Measurements from ENCODE around the gene NPAS3. TPM values are rescaled to one million over a fixed set of nuclear protein-coding genes. Genes with fewer than 3 reads are reported as not detected.

NPAS3 gene
- total RNA-seq, 2 experiments from 2014 or later, result not detected

DNA sequence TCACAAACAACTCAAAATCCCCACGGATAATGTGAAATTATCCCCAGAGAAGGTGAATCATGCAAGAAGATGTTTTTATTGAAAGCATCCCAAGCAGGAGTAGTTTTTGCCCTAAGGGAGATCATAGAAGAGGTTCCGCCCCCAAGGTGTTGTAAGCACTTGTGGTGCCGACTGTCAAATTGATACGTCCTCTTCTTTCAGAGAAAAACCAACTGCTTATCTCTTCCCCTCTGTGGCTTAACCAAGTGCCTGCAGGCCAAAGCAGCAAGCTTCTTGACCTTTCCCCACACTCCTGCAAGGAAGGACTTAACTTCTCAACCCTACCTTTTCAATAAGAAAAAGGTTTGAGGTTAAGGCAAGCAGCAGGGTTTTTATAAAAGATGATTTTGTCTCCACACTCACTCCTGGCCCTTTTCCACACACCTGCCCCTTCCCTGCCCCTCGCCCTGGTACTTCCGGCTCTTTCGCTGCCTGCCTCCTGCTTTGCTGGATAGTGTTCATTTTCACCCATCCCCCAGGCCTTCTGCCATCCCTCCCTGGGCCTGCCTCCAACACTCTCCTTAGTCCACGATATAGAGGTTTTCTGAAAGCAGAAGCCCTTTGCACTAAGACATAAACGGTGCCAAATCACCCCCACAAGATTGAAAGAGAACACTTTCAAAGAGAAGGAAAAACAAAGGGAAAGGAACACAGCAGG, 897.7 kb downstream of the NPAS3 start:
- no peaks in the 10 kb centered on the region for H3K79me2 ChIP-seq (ENCODE audit: insufficient read depth, low read depth, low read length)
- no peaks in the 10 kb centered on the region for H3K9me3 ChIP-seq (ENCODE audit: low read length)
- ChIA-PET POLR2A (no interaction called here), CTCF (ENCODE audit: unreplicated experiment) (no interaction called here)
- no peaks in the 10 kb centered on the region for H3K9me2 ChIP-seq (ENCODE audit: insufficient read depth, low read length)
- BruUV-seq (replicated peaks), result no TSS peak
- intact Hi-C loops (cut with micrococcal nuclease; ENCODE audit: unreplicated experiment), result loop anchor here (10.0 kb wide), 1 partner anchor 488 kb away; no protein-coding TSS in a partner anchor
- H4K20me1 ChIP-seq (ENCODE audit: insufficient read depth, low read length), result no peaks in the 10 kb centered on the region
- H3K4me1 ChIP-seq (ENCODE audit: insufficient read depth, low read length, poor library complexity, severe bottlenecking), result no peaks in the 10 kb centered on the region
- no peak for TF ChIP-seq CTCF (conservative IDR thresholded peaks at IDR 0.05; ENCODE audit: low read length)
- no peak for TF ChIP-seq EZH2phosphoT487 (IDR thresholded peaks at IDR 0.05; ENCODE audit: borderline replicate concordance, low read depth, low read length)
- DNase-seq (ENCODE audit: low spot score), result no peak
- H3K4me2 ChIP-seq (ENCODE audit: low read length), result no peak overlapping the region
- H3K27ac ChIP-seq (ENCODE audit: low read depth, low read length, poor library complexity, severe bottlenecking), result no peak overlapping the region
- no peak overlapping the region for H2AFZ ChIP-seq (ENCODE audit: low read length)
- H3K36me3 ChIP-seq (ENCODE audit: insufficient read depth, low read length), result no peaks in the 10 kb centered on the region
- no peak overlapping the region for H3K4me3 ChIP-seq (ENCODE audit: low read depth, low read length, poor library complexity, severe bottlenecking)

DNA sequence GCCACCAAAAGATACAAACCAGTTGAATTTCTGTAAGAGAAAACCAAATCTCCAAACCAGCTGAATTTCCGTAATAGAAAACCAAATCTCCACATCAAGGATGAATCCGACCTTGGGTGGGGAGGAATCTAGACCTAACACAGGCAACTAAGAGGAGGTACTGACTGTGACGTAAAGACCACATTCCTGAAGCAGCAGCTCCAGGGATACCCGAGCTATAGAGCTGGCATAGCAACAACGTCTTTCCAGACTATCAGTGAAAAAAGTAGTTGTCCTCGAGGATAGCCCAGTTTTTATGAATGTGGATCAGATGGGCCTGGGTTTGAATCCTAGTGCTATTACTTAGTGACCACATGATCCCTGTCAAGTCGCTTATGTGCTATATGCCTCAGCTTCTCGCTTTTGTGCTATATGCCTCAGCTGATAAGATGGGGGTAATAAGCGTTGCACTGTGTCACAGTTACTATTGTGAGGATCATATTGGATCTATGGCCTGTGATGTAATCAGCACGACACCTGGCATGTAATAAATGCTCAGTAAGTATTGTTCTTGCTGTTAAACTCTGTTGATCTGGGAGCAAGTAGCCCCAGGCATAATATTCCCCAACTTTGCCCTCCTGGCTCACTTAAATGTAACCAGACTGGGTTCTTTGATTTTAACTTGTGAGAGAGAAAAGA, 898.4 kb downstream of the NPAS3 start:
- no peaks in the 10 kb centered on the region for H3K9me2 ChIP-seq (ENCODE audit: insufficient read depth, low read length)
- ChIA-PET POLR2A (no interaction called here), CTCF (ENCODE audit: unreplicated experiment) (no interaction called here)
- intact Hi-C loops (cut with micrococcal nuclease; ENCODE audit: unreplicated experiment), result loop anchor here (10.0 kb wide), 1 partner anchor 488 kb away; no protein-coding TSS in a partner anchor
- H3K79me2 ChIP-seq (ENCODE audit: insufficient read depth, low read depth, low read length), result no peaks in the 10 kb centered on the region
- H3K4me3 ChIP-seq (ENCODE audit: low read depth, low read length, poor library complexity, severe bottlenecking), result no peak overlapping the region
- no peak for TF ChIP-seq EZH2phosphoT487 (IDR thresholded peaks at IDR 0.05; ENCODE audit: borderline replicate concordance, low read depth, low read length)
- no peak for TF ChIP-seq CTCF (conservative IDR thresholded peaks at IDR 0.05; ENCODE audit: low read length)
- no peak overlapping the region for H3K4me2 ChIP-seq (ENCODE audit: low read length)
- no peaks in the 10 kb centered on the region for H4K20me1 ChIP-seq (ENCODE audit: insufficient read depth, low read length)
- no peaks in the 10 kb centered on the region for H3K4me1 ChIP-seq (ENCODE audit: insufficient read depth, low read length, poor library complexity, severe bottlenecking)
- no peak overlapping the region for H3K27ac ChIP-seq (ENCODE audit: low read depth, low read length, poor library complexity, severe bottlenecking)
- DNase-seq (ENCODE audit: low spot score), result no peak
- H2AFZ ChIP-seq (ENCODE audit: low read length), result no peak overlapping the region
- no peaks in the 10 kb centered on the region for H3K9me3 ChIP-seq (ENCODE audit: low read length)
- H3K36me3 ChIP-seq (ENCODE audit: insufficient read depth, low read length), result no peaks in the 10 kb centered on the region
- no TSS peak for BruUV-seq (replicated peaks)
